Activated CD4-positive, alpha-beta T cell treated with anti-CD3 and anti-CD28 coated beads for 24 hours (primary cell): ENCODE results near the gene PWP2.
"Not testable (repeated sequence)": the region's sequence is repeated elsewhere in the genome, so short reads cannot be mapped to it uniquely, and the experiment has no call there.

Experiments
- DNase-seq, 2 donors: peaks; one replicate each; pipeline ENCODE4 v3.0.0-alpha.2; 2020; ENCODE audit warnings: low read depth in 2 of 2

PWP2 gene

DNA sequence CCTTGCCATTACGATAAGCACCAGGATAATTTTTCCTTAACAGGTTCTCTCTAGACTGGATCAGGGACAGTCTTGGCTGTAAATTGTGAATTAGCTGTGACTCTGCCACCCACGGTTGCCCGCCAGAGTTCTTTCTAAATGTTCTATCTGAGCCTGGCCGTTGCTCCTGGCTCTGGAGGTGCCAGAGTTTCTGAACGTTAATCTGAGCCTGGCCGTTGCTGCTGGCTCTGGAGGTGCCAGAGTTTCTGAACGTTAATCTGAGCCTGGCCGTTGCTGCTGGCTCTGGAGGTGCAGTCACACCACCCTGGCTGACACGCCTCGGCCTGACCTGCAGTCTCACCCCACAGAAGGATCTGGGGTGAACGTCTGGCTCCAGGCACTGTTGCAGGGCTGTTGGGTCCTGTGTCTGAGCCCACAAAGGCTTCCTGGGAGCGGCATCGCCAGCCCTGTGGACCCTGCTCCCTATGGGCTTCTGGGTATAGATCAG lies 56.0 kb downstream of the PWP2 start:
- not testable (repeated sequence) for DNase-seq

DNA sequence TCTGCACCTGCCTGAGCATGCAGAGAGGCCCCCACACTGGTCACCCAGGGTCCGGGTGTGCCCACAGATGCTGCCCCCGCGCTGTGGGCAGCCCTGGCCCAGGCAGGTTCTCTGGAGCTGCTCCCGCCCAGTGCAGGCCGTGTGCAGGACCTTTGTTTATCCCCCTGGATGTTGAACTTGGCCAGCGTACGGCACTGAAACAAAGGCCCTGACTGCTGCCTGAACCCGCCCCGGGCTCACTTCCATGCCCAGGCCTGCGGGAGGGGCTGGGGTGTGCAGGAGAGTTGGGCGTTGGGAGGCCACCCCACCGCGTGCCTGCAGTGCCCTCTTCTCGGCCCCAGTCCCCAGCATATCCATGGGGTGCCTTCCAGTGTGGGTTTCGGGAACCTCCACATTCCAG lies 58.7 kb downstream of the PWP2 start:
- DNase-seq, result not testable (repeated sequence)

DNA sequence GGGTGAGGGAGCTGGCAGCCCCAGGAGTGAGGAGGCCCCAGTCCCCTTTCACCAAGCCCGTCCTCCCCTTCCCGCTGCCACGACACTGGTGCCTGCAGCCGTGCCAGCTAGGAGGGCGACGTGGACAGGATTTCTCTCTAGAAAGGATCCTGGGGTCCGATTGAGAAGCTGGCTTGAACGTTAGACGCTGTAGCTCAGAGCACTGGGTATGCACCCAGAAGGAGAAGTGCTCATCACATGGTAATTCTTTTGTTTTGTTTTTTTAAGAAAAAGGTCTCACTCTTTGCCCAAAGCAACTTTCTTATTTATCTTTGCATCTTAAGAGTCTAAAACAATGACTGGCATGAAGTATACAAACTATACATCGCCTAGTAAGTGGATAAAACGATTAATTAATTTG lies 60.3 kb downstream of the PWP2 start:
- DNase-seq, result not testable (repeated sequence)

DNA sequence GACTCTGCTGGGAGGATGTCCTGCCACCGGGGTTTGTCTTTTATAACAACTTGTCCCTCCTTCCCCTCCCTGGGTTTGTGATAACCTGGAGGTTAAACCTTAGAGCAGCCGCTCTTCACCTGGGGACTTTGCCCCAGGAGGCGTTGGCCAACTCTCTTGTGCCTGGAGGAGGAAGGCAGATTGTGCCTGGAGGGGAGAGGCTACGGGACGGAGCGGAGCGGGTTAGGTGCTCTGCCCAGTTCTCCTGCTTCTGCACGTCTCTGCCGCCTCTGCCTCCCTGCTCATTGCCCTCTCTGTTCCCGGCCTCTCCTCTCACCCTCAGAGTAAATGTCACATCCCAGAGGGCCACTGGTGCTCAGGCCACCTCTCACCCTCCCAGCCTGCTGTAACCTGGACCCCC lies 63.1 kb downstream of the PWP2 start:
- not testable (repeated sequence) for DNase-seq

DNA sequence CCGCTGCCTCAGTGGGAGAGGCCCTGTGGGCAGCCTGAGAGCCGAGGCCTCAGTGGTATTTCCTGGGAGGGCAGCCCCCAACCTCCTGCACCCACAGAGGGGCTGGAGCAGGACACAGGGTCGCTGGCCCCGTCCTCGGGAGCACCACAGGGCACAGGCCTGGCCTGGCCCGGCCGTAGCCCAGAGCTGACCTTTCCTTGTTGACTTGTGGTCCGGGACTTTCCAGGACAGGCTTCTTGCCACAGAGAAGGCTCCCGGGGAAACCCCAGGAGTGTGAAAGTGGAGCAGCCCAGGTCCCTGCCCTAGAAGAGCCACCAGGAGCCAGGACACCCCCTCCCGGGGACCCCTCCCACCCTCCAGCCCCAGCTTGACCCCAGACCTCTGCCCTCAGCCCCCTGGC lies 63.7 kb downstream of the PWP2 start:
- not testable (repeated sequence) for DNase-seq

DNA sequence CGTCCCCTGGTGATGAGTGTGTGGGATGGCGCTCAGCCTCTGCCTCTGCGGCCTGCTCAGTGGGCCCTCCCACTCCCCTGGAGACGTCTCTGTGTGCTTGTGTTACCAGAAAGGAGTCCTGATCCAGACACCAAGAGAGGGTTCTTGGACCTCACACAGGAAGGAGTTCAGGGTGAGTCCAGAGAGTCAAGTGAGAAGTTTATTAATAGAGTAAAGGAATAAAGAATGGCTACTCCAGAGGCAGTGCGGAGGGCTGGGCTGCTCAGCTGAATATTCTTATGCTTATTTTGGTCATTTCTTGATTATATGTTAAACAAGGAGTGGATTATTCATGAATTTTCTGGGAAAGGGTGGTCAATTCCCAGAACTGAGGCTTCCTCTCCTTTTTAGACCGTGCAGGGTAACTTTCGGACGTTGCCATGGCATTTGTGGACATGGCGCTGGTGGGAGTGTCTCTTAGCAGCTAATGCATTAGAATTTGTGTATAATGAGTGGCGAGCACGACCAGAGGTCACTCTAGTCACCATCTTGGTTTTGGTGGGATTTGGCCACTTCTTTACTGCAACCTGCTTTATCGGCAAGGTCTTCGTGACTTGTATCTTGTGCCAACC lies 64.9 kb downstream of the PWP2 start:
- DNase-seq, result not testable (repeated sequence)

DNA sequence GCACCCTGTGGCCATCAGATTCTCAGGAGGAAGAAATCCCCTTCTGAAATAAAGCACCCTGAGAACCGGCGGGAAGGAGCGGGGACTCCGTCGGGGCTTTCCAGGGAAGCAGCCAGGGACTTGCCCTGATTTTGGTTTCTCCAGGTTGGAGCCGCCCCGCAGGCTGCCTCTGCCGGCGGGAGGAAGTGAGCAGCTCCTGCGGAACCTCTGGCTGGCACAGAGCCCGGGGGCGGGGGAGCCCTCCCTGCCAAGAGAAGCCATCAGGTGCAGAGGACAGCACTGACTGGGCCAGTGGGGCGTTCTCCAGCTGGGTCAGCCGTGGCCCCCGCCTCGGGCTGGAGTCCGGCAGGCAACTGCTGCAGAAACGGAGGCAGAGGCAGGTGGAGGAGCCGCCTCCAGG lies 65.5 kb downstream of the PWP2 start:
- DNase-seq, result not testable (repeated sequence)

DNA sequence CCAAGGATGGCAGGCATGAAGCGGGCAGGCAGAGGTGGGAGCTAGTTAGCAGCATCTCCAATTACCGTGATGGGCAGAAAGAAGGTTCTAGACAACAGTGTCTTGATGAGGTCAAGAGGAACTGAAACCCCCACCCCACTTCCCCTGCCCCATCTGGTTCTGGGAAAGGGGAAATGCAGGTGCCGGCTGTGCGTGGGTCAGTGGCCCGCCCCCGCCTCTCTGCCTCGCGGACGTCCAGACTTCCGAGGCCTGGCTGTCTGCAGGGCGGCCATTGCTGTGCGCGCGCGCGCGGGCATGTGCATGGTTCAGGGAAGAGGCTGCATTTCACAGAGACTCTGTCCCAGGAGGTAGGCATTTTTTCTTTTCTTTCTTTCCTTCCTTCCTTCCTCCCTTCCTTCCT lies 68.0 kb downstream of the PWP2 start:
- DNase-seq, result not testable (repeated sequence)

DNA sequence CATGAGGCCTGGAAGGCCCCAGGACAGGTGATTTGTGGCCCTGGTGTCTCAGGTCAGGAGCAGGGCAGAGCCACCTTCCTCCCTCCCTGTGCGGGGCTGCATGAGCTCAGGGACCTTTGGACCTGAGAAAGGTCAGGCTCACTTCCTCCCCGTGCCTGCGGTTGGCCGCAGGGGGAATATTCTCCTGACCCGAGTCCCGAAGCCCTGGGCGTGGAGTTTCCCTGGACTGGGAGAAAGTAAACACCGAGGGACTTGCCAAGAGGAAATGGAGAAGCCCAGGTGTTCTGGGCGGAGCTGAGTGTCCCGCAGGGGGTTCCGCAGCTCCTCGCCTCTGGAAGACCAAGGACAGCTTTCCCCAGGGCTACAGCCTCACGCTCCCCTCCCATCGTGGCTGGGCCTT lies 68.9 kb downstream of the PWP2 start:
- not testable (repeated sequence) for DNase-seq
